GM19328 (cell line): ENCODE data around the gene WNT6.

Experiments used
- ATAC-seq: cut with Tn5 transposase; IDR thresholded peaks from one replicate; pipeline ENCODE4 v1.9.1; 2021; ENCODE audit warnings: mild to moderate bottlenecking, moderate library complexity; ENCODE audit not compliant: unreplicated experiment

Gene WNT6

DNA sequence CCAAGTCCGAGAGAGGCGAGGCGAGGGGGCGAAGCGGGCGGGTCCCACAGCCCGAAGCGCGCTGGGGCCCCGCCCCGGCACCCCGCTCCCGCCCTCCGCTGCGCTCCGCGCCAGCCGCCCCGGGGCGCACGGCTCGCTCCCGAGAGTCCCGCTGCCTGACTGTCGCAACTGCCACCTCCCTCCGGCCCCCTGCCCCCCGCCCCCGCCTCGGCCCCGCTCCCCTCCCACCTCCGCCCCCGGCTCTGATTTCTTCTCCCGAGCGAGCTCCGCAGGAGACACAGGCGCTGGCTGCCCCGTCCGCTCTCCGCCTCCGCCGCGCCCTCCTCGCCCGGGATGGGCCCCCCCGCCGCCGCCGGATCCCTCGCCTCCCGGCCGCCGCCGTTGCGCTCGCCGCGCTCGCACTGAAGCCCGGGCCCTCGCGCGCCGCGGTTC, at the start of gene WNT6:
Gene WNT6 (plus strand): TSS at position 250 of the 432 bp plus-strand sequence. CDS start 233 bp downstream, outside the sequence.
- ATAC-seq = no peak

DNA sequence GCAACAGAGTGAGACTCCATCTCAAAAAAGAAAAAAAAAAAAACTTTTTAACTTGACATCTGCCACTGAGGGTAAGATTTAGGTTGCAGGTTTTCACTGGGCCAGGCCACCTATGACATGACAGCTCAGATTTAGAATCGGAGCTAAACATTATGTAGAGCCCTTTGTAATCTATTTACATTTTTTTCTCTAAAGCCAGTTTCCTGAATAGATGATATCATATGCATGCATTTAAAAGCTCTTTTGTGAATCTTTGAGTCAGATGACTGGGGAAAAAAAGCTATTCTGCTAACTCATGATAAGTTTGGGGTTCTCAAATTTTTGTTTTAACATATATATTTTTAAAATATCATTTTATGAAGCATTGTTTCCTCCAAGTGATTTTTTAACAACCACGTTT, 49.3 kb upstream of the WNT6 start:
- ATAC-seq = no peak

DNA sequence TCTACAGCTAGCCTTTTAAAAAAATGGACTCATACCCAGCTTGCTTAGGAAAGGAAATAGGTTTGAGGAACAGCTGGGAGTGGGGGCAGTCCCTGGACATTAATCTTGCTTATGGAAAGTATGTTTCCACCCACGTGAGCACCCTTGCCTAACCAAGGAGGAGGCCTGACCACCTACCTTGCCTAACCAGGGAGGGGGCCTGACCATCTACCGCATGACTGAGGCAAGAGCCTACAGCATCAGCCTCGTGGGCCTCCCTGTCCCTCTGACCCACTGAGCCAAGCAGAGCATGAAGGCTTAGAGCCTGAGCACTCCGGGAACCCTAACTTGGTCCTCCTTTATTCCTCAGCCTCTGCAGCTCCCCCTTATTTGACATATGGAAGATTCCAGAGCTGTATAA, 48.2 kb upstream of the WNT6 start:
- ATAC-seq = no peak

DNA sequence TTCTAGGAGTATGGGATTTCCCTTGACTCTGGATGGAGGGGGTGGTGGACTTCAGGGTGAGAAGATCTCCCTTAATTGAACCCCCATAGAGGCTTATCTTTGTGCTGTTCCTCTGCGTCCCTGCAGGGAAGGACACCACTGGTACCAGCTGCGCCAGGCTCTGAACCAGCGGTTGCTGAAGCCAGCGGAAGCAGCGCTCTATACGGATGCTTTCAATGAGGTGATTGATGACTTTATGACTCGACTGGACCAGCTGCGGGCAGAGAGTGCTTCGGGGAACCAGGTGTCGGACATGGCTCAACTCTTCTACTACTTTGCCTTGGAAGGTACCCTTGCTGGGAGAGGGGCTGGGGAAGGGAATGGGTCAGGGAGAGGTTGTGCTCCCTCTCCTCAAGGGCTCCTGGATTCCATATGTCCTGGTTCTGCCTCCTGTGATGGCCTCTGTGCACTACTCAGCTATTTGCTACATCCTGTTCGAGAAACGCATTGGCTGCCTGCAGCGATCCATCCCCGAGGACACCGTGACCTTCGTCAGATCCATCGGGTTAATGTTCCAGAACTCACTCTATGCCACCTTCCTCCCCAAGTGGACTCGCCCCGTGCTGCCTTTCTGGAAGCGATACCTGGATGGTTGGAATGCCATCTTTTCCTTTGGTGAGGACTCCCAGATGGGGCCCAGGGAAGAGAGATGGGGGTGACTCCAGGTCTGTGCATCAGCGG, 47.3 kb upstream of the WNT6 start:
- no peak for ATAC-seq

DNA sequence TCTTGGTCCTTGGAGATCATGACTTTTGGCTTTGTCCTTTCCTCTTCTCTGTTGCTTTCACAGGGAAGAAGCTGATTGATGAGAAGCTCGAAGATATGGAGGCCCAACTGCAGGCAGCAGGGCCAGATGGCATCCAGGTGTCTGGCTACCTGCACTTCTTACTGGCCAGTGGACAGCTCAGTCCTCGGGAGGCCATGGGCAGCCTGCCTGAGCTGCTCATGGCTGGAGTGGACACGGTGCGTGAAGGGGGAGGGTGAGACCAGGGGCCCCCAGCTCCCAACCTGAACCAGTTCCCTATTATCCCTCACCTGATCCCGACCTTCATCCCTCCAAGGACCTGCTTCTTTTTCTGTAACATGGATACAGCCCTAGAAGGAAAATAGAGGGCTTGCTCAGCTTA, 46.7 kb upstream of the WNT6 start:
- ATAC-seq = no peak

DNA sequence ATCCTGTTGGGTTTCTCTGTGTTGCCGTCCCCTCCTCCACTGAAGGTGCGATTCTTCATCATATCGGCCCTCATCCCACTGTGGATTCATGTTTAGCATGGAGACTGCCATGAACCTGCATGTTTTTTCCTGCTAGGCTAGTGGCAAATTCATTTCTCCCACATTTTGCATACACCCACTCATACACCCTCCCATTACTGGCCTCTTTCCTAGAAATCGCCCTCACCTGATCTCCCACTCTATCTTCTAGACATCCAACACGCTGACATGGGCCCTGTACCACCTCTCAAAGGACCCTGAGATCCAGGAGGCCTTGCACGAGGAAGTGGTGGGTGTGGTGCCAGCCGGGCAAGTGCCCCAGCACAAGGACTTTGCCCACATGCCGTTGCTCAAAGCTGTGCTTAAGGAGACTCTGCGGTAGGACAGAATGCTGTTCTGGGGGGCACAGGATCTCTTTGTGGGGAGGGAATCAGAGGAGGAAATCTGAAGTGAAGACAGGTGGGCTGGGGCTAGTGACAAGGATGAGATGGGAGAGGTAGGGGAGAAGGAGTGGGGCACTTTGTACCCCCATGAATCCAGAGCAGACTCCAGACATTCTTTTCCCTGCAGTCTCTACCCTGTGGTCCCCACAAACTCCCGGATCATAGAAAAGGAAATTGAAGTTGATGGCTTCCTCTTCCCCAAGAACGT, 45.7 kb upstream of the WNT6 start:
- no peak for ATAC-seq

DNA sequence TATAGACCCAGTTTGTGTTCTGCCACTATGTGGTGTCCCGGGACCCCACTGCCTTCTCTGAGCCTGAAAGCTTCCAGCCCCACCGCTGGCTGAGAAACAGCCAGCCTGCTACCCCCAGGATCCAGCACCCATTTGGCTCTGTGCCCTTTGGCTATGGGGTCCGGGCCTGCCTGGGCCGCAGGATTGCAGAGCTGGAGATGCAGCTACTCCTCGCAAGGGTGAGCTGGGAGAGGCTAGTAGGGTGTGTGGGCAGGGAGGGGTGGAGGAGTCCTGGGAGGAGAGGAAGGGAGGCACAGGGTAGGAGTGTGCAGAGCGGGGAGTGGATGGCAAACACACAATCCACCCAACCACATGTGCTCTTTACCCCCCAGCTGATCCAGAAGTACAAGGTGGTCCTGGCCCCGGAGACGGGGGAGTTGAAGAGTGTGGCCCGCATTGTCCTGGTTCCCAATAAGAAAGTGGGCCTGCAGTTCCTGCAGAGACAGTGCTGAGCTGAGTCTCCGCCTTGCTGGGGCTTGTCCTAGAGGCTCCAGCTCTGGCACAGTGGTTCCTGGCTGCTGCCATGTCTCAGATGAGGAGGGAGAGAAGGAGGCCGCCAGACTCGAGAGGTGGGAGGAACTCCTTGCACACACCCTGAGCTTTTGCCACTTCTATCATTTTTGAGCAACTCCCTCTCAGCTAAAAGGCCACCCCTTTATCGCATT, 44.9 kb upstream of the WNT6 start:
- ATAC-seq = no peak

DNA sequence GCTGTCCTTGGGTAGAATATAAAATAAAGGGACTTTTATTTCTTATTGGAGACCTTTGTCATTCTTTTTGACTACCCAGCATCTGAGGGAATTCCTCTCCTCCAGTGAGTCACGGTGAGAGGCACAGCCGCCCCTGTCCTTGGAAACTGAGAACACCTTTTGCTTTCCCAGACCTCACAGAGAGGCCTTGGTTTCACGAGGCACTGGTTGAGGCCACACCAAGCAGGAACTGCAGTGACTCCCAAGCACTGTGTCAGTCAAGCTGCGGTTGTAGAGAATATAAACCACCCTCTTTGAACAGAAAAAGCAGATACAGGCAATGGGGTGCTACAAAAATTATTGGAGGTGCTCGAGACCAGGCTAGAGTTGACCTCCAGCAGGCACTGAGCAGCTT, 44.4 kb upstream of the WNT6 start:
- no peak for ATAC-seq

DNA sequence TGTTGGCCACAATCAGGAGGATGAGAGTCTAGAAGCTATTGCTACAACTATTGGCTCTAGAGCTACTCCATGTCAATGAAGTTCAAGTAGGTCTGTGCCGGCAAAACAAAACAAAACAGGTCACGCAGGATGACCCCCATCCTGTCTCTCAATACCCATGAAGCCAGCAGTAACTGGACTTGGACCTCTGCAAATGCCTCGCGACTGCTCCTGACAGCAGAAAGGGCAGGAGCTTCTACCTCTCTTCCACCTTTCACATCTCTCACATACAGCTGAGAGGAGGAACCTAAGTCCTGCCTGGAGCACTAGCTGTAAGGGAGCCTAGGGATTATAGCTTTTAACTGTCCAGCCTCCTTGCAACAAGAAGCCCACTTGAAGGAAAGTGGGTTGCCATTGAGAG, 44.0 kb upstream of the WNT6 start:
- no peak for ATAC-seq

DNA sequence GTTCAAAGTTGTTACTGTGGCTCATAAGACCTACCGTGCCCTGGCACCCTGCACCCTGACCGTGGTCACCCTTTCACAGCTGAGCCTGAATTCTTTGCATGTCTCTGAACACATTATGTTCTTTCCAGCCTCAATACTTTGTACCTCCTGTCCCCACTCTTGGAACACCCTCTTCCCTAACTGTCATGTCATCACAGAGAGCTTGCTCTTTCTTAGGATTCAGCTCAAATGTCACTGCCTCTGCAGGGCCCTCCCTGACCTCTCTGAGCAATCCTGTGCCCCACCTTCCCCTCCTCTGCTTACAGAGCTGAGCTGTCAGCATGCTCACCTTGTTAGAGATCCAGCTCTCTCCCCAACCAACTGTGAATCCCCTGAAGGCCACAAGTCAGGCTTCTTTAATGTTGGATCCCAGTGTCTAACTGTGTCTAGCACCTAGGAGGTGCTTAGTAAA, 43.0 kb upstream of the WNT6 start:
- ATAC-seq = no peak

DNA sequence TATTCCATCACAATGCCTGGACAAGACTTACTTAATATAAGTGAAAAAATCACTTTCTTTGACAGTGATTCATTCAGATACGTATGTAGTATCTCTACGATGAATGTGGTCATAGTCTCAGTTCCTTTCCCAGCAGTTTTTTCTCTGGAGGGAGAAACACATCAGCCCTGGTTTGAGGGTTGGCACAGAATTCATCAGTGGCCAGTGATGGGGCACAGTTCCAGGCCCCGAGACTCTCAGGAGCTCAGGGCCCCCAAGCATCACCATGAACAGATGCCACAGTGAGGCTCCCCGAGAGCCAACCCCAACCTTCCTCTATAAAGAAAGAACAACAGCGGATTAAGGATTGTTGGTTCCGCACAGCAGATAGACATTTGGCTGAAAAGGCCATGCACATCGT, 40.5 kb upstream of the WNT6 start:
- ATAC-seq = no peak

DNA sequence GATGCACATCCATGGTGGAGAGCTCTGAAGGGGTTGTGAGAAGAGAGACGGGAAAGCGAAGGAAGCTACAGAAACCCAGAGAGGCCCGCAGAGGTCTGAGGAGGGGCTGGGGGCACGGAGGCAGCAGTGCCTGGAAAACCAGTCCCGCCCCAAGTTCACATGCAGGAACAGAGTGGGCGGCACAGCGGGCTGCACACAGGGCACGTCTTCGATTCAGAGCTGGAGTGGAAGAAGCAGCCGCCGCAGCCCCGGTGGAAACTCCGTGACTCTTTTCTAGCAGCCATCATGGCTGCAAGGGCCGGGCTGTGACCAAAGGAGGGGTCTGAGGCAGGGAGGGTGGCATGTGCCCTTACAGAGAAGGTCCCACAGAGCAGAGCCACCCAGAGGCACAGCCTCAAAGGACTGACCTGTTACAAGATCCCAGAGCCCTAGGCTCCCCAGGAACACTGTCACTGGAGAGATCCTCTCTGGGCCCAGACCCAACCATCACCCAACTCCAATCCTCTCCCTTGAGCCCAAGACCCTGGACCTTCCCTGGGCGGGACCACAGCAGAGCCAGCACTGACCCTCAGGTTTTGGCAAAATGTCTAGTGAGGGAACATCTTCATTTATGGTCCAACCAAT, 38.7 kb upstream of the WNT6 start:
- no peak for ATAC-seq

DNA sequence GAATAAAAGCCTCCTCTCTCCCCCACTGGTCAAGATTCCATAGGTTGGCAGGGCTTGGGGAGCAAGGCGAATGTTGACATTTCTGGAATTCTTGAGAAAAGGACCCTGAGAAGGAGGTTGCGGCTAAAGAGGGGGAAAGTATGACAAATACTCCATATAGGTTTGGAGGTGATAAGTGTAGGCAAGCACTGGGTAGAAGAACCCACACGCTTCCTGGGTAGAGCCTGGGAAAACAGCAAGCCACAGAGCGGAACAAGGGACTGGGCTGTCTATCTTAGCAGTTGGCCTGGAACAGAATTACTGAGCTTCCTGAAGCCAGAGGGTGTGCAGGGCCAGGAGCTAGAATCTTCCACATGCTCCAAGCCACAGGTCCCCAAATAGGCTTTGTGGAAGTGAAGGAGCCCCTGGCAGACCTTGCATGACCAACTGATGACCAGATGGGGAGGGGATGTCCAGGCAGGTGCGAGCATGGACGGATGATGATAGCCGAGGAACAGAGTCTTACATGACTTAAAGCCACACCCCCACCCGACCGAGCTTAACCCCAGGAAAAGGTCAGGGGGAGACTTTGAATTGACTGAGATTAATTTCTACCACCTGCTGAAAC, 37.9 kb upstream of the WNT6 start:
- no peak for ATAC-seq

DNA sequence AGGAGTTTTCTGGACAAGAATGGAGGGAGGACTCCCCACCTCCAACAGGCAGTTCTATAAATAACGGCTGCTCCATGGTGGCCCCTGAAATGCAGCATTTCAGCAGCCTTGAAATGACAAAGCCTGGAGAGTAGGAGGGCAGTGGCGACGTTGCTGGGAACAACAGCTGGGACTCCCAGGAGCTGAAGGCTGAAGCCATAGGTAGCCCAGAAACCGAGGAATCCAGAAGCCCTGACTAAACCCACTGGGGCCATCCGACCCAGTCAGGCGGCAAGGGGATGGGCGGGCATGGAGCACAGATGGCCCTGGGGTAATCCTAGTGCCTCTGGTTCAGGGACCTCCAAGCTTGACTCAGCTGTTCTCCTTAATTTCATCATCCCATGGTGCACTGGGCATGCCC, 37.0 kb upstream of the WNT6 start:
- ATAC-seq = no peak

DNA sequence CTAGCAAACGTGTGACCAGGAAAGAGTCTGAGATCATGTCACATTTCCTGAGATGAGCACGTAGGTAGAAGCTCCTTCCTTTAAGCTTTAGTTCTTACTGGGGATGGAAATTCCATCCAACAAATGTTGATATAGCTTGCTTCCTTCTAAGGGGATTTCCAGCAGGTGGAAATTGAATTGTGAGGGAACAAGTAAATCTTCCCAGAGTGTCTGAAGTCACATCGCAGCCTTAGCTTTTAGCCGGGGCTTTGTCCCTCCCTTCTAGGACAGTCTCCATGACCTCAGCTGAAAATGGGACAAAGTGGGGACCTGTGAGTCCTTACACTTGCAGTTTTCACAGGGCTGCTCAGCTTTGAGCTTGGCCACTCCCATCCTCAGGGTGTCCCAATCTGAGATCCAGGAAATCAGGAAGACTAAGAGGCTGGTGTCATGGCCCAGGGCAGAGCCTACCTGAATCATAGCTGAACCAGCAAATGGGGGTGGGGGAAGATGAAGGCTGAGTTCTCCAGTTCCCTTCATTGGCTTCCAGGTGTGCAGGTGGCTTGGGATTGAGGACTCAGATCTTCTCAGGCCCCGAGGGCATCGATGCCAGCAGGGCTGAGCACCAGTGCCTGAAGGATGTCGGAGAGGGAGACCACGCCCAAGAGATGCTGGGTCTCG, 36.3 kb upstream of the WNT6 start:
- ATAC-seq = no peak

DNA sequence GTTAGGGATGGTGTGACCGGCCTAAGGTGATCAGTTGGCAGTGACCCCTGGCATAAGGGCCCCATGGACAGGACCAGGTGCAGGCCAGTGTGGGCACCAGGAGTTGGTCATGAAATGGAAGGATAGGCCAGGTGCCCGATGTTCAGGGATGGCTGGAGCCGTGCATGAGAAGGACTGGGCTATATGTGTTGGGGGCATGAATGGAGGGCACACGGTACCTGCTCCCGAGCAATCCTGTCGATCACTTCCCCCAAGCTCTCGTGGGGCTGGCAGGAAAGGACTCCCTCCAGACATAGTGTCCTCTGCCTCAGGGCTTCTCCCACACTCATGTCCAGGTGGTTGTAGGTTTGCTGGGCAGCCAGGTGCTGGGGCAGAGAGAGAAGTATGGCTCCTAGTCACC, 35.6 kb upstream of the WNT6 start:
- ATAC-seq = no peak

DNA sequence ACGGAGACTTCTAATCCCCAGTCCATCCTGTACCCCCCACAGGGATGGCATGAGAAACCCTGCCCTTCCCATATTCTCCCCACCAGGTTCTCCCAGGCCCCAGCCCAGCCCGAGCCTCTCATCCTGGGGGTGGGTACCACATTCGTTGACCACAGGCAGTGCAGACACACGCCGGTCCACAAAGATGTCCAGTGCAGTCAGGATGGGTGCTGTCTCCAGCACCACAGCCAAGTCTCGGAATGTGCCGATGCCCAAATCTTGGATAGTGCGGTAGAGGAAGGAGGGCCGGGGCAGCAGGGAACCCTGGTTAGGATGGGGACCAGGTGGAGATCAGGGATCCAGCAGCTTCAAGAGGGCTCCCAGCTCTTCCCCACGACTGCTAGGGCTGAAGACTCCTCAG, 32.8 kb upstream of the WNT6 start:
- ATAC-seq = no peak

DNA sequence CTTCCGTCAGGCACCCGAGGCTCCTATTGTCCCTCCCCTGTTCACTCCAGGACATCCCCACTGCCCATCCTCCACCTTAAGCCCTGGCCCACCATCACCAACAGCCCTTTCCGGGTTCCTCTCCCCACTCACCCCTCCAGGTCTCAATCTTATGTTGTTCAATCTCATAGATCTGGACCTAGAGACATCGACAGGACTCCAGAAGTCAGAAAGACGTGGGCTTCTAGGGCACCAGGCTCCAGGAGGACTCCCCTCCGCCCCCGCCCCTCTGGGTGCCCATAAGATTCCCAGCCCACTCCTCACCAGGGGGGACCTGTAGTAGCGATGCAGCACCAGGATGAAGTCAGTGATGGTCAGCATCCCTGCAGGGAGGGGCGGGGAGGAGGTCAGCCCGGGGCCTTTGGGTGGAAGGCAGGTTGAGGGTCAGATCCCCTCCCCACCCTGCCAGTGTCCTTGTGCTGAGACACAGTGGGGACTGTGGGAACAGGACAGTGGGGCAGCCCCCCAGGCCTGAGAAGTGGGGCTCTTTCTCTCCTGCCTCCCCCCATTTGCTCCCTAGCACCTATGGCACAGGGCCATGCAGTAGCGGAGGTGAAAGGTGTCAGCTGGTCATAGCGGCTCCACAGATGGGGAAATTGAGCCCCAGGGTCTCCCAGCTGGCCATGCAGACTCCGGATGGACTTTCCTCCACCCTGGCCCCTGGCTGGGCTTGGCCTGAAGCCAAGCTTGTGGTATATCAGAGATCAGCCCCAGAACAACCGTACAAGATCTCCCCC, 31.7 kb upstream of the WNT6 start:
- no peak for ATAC-seq

DNA sequence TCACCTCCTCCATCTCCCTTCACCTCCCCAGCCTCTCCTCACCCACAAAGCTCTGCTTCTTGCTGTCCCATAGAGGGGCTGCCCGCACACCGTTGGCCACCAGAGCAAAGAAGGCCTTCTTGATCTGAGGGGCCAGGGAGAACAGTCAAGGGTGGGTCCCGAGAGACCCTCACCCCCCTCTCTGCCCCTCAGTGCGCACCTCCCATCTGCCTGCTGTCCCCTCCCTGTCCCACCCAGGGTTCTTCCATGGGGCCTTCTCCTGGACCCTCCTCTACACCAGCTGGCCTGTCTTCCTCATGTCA, 31.2 kb upstream of the WNT6 start:
- no peak for ATAC-seq

DNA sequence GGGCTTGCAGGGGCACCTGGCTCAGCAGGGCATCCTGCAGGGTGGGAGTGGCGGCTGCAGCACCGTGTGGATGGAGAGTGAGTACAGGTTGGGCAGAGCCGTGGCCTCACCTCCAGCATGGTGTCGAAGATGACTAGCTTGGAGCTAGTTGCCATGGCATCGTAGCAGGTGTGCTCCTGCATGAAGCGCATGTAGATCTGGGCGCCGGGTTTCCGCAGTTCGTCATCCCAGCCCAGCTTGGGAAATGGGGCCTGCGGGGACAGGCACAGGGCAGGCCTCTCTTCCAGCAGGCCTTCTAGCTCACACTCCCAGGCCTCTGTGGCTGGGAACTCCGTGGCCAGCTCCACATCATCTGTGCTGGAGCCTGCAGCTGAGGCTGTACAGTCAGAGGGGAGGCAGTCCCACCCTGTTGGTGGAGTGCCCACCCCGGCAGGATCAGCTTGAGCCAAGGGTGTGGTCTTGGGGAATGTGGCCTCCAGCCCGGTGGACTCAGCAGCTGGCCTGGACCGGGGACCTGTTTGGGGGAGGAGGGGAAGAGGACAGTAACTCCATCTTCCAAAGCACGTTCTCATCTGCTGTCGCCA, 29.6 kb upstream of the WNT6 start:
- no peak for ATAC-seq
